SK-N-MC (cell line): Measurements from ENCODE around the gene DBI.

Source experiments
- EZH2 ChIP-seq: fragments of 200-600 bp; sonication (generic); IDR thresholded peaks from one replicate; pipeline ENCODE4 v1.6.1; 2017; ENCODE audit warnings: antibody characterized with exemption
- POLR2AphosphoS5 ChIP-seq: IDR thresholded peaks from 2 replicates; pipeline ENCODE4 v1.6.1; 2012; ENCODE audit warnings: mild to moderate bottlenecking, low read depth, low read length, borderline replicate concordance

- TF ChIP-seq POLR2AphosphoS5, result no peak
- TF ChIP-seq EZH2, result no peak
Observed at GRCh38 chr2:119419803-119420508, 53.2 kb downstream of the DBI start.
